ENCODE results near the gene STN1.

Gene STN1

GRCh38 chr10:103892181-103892580 lies 25.8 kb downstream of the STN1 start:
- no peaks in the 10 kb centered on the region for H3K27me3 Mint-ChIP-seq
- no peak overlapping the region for H3K4me3 Mint-ChIP-seq
- H3K4me1 Mint-ChIP-seq (ENCODE audit: low read depth), result peaks cover 68% of the 10 kb centered on the region
- no peaks in the 10 kb centered on the region for H3K9me3 Mint-ChIP-seq
- H3K27ac Mint-ChIP-seq, result no peak overlapping the region
- H3K36me3 Mint-ChIP-seq (ENCODE audit: low read depth), result peaks cover 49% of the 10 kb centered on the region

GRCh38 chr10:103890688-103891087 lies 27.3 kb downstream of the STN1 start:
- Mint-ChIP-seq H3K9me3 (no peaks in the 10 kb centered on the region), H3K4me1 (ENCODE audit: low read depth) (peaks cover 60% of the 10 kb centered on the region), H3K36me3 (ENCODE audit: low read depth) (peaks cover 36% of the 10 kb centered on the region), H3K27me3 (no peaks in the 10 kb centered on the region), H3K27ac (peak overlapping the region; percentile 84), H3K4me3 (no peak overlapping the region)

GRCh38 chr10:103890194-103890658 lies 27.8 kb downstream of the STN1 start:
- H3K9me3 Mint-ChIP-seq, result no peaks in the 10 kb centered on the region
- H3K4me1 Mint-ChIP-seq (ENCODE audit: low read depth), result peaks cover 55% of the 10 kb centered on the region
- H3K4me3 Mint-ChIP-seq, result no peak overlapping the region
- peak overlapping the region; percentile 84 for H3K27ac Mint-ChIP-seq
- peaks cover 32% of the 10 kb centered on the region for H3K36me3 Mint-ChIP-seq (ENCODE audit: low read depth)
- H3K27me3 Mint-ChIP-seq, result no peaks in the 10 kb centered on the region

GRCh38 chr10:103889121-103889720 lies 28.8 kb downstream of the STN1 start:
- Mint-ChIP-seq H3K27ac (peak overlapping the region; percentile 79), H3K4me3 (no peak overlapping the region), H3K36me3 (ENCODE audit: low read depth) (peaks cover 32% of the 10 kb centered on the region)

GRCh38 chr10:103888113-103888841 lies 29.7 kb downstream of the STN1 start:
- no peaks in the 10 kb centered on the region for H3K9me3 Mint-ChIP-seq
- peaks cover 33% of the 10 kb centered on the region for H3K36me3 Mint-ChIP-seq (ENCODE audit: low read depth)
- peaks cover 36% of the 10 kb centered on the region for H3K4me1 Mint-ChIP-seq (ENCODE audit: low read depth)
- H3K27me3 Mint-ChIP-seq, result no peaks in the 10 kb centered on the region
- H3K27ac Mint-ChIP-seq, result peak overlapping the region; percentile 83
- peak overlapping the region; percentile 5 for H3K4me3 Mint-ChIP-seq

More at GRCh38 chr10:103889121-103889720, 28.8 kb downstream of the STN1 start:
- no peaks in the 10 kb centered on the region for H3K27me3 Mint-ChIP-seq
- peaks cover 45% of the 10 kb centered on the region for H3K4me1 Mint-ChIP-seq (ENCODE audit: low read depth)
- H3K9me3 Mint-ChIP-seq, result no peaks in the 10 kb centered on the region

- Mint-ChIP-seq H3K9me3 (no peaks in the 10 kb centered on the region), H3K4me3 (no peak overlapping the region), H3K36me3 (ENCODE audit: low read depth) (peaks cover 38% of the 10 kb centered on the region), H3K27ac (no peak overlapping the region), H3K4me1 (ENCODE audit: low read depth) (peaks cover 27% of the 10 kb centered on the region), H3K27me3 (no peaks in the 10 kb centered on the region)
Observed at GRCh38 chr10:103885617-103886016, 32.4 kb downstream of the STN1 start.

GRCh38 chr10:103884681-103885139 lies 33.3 kb downstream of the STN1 start:
- H3K4me1 Mint-ChIP-seq (ENCODE audit: low read depth), result peaks cover 18% of the 10 kb centered on the region
- no peak overlapping the region for H3K4me3 Mint-ChIP-seq
- no peak overlapping the region for H3K27ac Mint-ChIP-seq
- peaks cover 42% of the 10 kb centered on the region for H3K36me3 Mint-ChIP-seq (ENCODE audit: low read depth)
- no peaks in the 10 kb centered on the region for H3K27me3 Mint-ChIP-seq
- no peaks in the 10 kb centered on the region for H3K9me3 Mint-ChIP-seq

GRCh38 chr10:103882285-103883007 lies 35.5 kb downstream of the STN1 start:
- peak overlapping the region; percentile 15 for H3K27ac Mint-ChIP-seq
- H3K4me3 Mint-ChIP-seq, result no peak overlapping the region
- peaks cover 7% of the 10 kb centered on the region for H3K4me1 Mint-ChIP-seq (ENCODE audit: low read depth)
- H3K27me3 Mint-ChIP-seq, result no peaks in the 10 kb centered on the region
- no peaks in the 10 kb centered on the region for H3K9me3 Mint-ChIP-seq
- H3K36me3 Mint-ChIP-seq (ENCODE audit: low read depth), result peaks cover 46% of the 10 kb centered on the region

GRCh38 chr10:103881416-103882284 lies 36.3 kb downstream of the STN1 start:
- no peak overlapping the region for H3K27ac Mint-ChIP-seq
- peaks cover 7% of the 10 kb centered on the region for H3K4me1 Mint-ChIP-seq (ENCODE audit: low read depth)
- H3K4me3 Mint-ChIP-seq, result no peak overlapping the region
- H3K27me3 Mint-ChIP-seq, result no peaks in the 10 kb centered on the region
- H3K36me3 Mint-ChIP-seq (ENCODE audit: low read depth), result peaks cover 46% of the 10 kb centered on the region
- H3K9me3 Mint-ChIP-seq, result no peaks in the 10 kb centered on the region

- Mint-ChIP-seq H3K4me3 (no peak overlapping the region), H3K36me3 (ENCODE audit: low read depth) (peaks cover 45% of the 10 kb centered on the region), H3K27me3 (no peaks in the 10 kb centered on the region), H3K4me1 (ENCODE audit: low read depth) (peaks cover 7% of the 10 kb centered on the region), H3K27ac (peak overlapping the region; percentile 6), H3K9me3 (no peaks in the 10 kb centered on the region)
Observed at GRCh38 chr10:103879831-103880230, 38.2 kb downstream of the STN1 start.

GRCh38 chr10:103879409-103879808 lies 38.6 kb downstream of the STN1 start:
- Mint-ChIP-seq H3K36me3 (ENCODE audit: low read depth) (peaks cover 40% of the 10 kb centered on the region), H3K4me3 (no peak overlapping the region), H3K4me1 (ENCODE audit: low read depth) (peaks cover 7% of the 10 kb centered on the region), H3K9me3 (no peaks in the 10 kb centered on the region), H3K27me3 (no peaks in the 10 kb centered on the region), H3K27ac (peak overlapping the region; percentile 34)

GRCh38 chr10:103877861-103878260 lies 40.1 kb downstream of the STN1 start:
- Mint-ChIP-seq H3K36me3 (ENCODE audit: low read depth) (peaks cover 35% of the 10 kb centered on the region), H3K4me3 (no peak overlapping the region), H3K4me1 (ENCODE audit: low read depth) (peaks cover 7% of the 10 kb centered on the region), H3K9me3 (no peaks in the 10 kb centered on the region), H3K27me3 (no peaks in the 10 kb centered on the region), H3K27ac (no peak overlapping the region)

- Mint-ChIP-seq H3K4me3 (no peak overlapping the region), H3K27me3 (no peaks in the 10 kb centered on the region), H3K27ac (no peak overlapping the region), H3K9me3 (no peaks in the 10 kb centered on the region), H3K36me3 (ENCODE audit: low read depth) (peaks cover 24% of the 10 kb centered on the region), H3K4me1 (ENCODE audit: low read depth) (peaks cover 7% of the 10 kb centered on the region)
Observed at GRCh38 chr10:103876155-103876554, 41.8 kb downstream of the STN1 start.

- peaks cover 15% of the 10 kb centered on the region for H3K36me3 Mint-ChIP-seq (ENCODE audit: low read depth)
- H3K4me1 Mint-ChIP-seq (ENCODE audit: low read depth), result peaks cover 7% of the 10 kb centered on the region
- H3K9me3 Mint-ChIP-seq, result no peaks in the 10 kb centered on the region
- no peak overlapping the region for H3K4me3 Mint-ChIP-seq
- no peaks in the 10 kb centered on the region for H3K27me3 Mint-ChIP-seq
- H3K27ac Mint-ChIP-seq, result no peak overlapping the region
Observed at GRCh38 chr10:103874730-103875129, 43.3 kb downstream of the STN1 start.

Measured in stimulated activated naive CD8-positive, alpha-beta T cell treated with anti-CD3 and anti-CD28 coated beads, Interleukin-15, Interleukin-2, amounts not matched to agents 100 ng/mL and 50 ng/mL, for 24 hours (primary cell).